ENCODE results near the gene RAD23B. TPM values are rescaled to one million over a fixed set of nuclear protein-coding genes. Genes with fewer than 3 reads are reported as not detected.

The RAD23B gene
- total RNA-seq, 4 donors from 2014 or later, result 69.8 to 94.4 (median 74.4) TPM

- H3K36me3 ChIP-seq, result no peaks in the 10 kb centered on the region
- H3K4me3 ChIP-seq, result peak overlapping the region; percentile 82 to 99 (median 96)
- WGBS, 2 donors, result 2 to 3% methylated on average over 6 of the region's 6 CpGs
- no peaks in the 10 kb centered on the region for H3K27me3 ChIP-seq
- intact Hi-C loops (cut with DNase I), result no loop called here
- H3K4me1 ChIP-seq, result peaks cover 17 to 75% (median 17%) of the 10 kb centered on the region in 3 donors
- no peak for DNase-seq
- peak overlapping the region; percentile 98 to 100 (median 98) for H3K27ac ChIP-seq
- no peak for TF ChIP-seq CTCF (IDR thresholded peaks at IDR 0.05)
- no peaks in the 10 kb centered on the region for H3K9me3 ChIP-seq
Observed at GRCh38 chr9:107284636-107285035, 1.6 kb downstream of the RAD23B start.

GRCh38 chr9:107285286-107285685 is 2.2 kb downstream of the RAD23B start:
- TF ChIP-seq POLR2A (IDR thresholded peaks at IDR 0.05) (no peak), CTCF (IDR thresholded peaks at IDR 0.05) (no peak)
- Histone ChIP-seq H3K4me1 (peaks cover 17 to 80% (median 17%) of the 10 kb centered on the region in 3 donors), H3K36me3 (no peaks in the 10 kb centered on the region), H3K27me3 (no peaks in the 10 kb centered on the region), H3K4me3 (peak overlapping the region; percentile 82 to 99 (median 96)), H3K27ac (peak overlapping the region in 3 of 4 donors; percentile 98 to 100 (median 98)), H3K9me3 (no peaks in the 10 kb centered on the region)
- intact Hi-C loops (cut with DNase I), result no loop called here
- WGBS, 2 donors, result 11 to 13% methylated on average over 6 of the region's 6 CpGs
- DNase-seq, result no peak

GRCh38 chr9:107286057-107286456 is 3.0 kb downstream of the RAD23B start:
- TF ChIP-seq POLR2A (IDR thresholded peaks at IDR 0.05) (no peak), CTCF (IDR thresholded peaks at IDR 0.05) (no peak)
- intact Hi-C loops (cut with DNase I), result no loop called here
- Histone ChIP-seq H3K4me1 (peaks cover 17 to 80% (median 17%) of the 10 kb centered on the region in 3 donors), H3K27me3 (no peaks in the 10 kb centered on the region), H3K4me3 (peak overlapping the region in 3 of 4 donors; percentile 82 to 98 (median 93)), H3K36me3 (no peaks in the 10 kb centered on the region), H3K27ac (peak overlapping the region in 3 of 4 donors; percentile 98 to 100 (median 98)), H3K9me3 (no peaks in the 10 kb centered on the region)
- DNase-seq, result no peak
- WGBS, 2 donors, result 32 to 33% methylated on average over 2 of the region's 2 CpGs

GRCh38 chr9:107288701-107289100 is 5.6 kb downstream of the RAD23B start:
- 47 to 64% methylated on average over 1 of the region's 1 CpG for WGBS, 2 donors
- TF ChIP-seq POLR2A (IDR thresholded peaks at IDR 0.05), result no peak
- TF ChIP-seq CTCF (IDR thresholded peaks at IDR 0.05), result no peak
- Histone ChIP-seq H3K36me3 (no peaks in the 10 kb centered on the region), H3K27me3 (no peaks in the 10 kb centered on the region), H3K4me3 (no peak overlapping the region), H3K9me3 (no peaks in the 10 kb centered on the region), H3K4me1 (peaks cover 17 to 91% (median 21%) of the 10 kb centered on the region in 3 donors), H3K27ac (no peak overlapping the region)
- no peak for DNase-seq
- intact Hi-C loops (cut with DNase I), result no loop called here

- no peak overlapping the region for H3K4me3 ChIP-seq
- no peaks in the 10 kb centered on the region for H3K9me3 ChIP-seq
- intact Hi-C loops (cut with DNase I), result no loop called here
- TF ChIP-seq POLR2A (IDR thresholded peaks at IDR 0.05), result no peak
- TF ChIP-seq CTCF (IDR thresholded peaks at IDR 0.05), result no peak
- no peak for DNase-seq
- H3K36me3 ChIP-seq, result no peaks in the 10 kb centered on the region
- H3K27ac ChIP-seq, result no peak overlapping the region
- WGBS, 2 donors, result 70 to 72% methylated on average over 7 of the region's 7 CpGs
- H3K4me1 ChIP-seq, result peaks cover 10 to 97% (median 27%) of the 10 kb centered on the region in 3 donors
- H3K27me3 ChIP-seq, result no peaks in the 10 kb centered on the region
Observed at GRCh38 chr9:107290619-107291018, 7.5 kb downstream of the RAD23B start.

Data from esophagus squamous epithelium (tissue), 5 donors.